GM18511 (cell line): Measurements from ENCODE around the gene PIK3R6.

Source experiments
- ATAC-seq: cut with Tn5 transposase; IDR thresholded peaks from one replicate; pipeline ENCODE4 v1.9.1; 2021; ENCODE audit warnings: mild to moderate bottlenecking, moderate library complexity; ENCODE audit not compliant: unreplicated experiment

The PIK3R6 gene

GRCh38 chr17:8800656-8801055, 66.8 kb downstream of the PIK3R6 start:
- ATAC-seq, result no peak

- no peak for ATAC-seq
Observed at GRCh38 chr17:8799570-8800212, 67.8 kb downstream of the PIK3R6 start.

GRCh38 chr17:8798846-8799569, 68.5 kb downstream of the PIK3R6 start, which contains the start of gene MFSD6L:
Gene MFSD6L, minus strand, starts transcription at chr17:8799365. Its CDS starts 245 bp downstream, at chr17:8799120.
- no peak for ATAC-seq

GRCh38 chr17:8798176-8798845, 69.2 kb downstream of the PIK3R6 start:
- ATAC-seq, result no peak

DNA sequence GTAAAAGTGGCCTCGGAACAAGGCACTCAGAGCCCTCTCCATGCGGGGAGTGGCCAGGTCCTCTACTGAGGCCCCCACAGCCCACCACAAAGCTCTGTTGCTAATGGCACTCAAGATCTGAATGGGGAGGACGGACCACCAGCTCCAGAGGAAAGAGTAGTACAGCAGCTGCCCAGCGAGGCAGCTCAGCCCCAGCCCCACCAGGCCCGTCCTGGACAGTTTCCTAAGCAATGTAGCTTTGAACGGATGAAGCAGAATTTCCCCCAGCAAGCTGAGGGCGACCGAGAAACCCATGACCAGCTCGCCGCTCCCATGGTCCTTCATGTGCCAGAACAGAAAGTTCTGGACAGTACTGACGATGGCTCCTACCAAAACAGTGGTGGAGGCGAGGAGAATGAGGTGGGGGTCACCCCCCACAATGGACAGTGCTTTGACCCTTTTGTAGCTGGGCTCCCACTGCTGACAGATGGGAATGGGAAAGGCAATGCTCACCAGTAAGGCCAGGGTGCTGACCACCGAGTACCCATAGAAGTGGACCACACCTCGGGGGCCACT, 69.8 kb downstream of the PIK3R6 start:
- no peak for ATAC-seq

DNA sequence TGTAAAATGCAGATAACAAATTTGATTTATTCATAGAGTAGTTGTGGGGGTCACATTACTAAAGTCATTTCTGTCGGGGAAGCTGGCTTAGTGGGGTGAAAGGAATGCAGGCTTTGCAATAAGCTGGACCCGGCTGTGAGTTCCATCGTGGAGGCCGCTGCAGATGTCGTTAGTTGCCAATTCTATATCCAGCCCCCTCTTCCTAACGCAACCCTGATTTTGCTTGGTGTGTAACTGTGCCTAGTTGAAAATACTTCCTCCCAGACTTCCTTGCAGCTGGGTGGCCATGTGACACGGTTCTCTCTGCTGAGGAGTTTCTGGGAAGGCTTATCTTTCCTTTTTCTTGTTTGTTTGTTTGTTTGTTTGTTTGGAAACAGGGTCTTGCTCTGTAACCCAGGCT, 72.8 kb downstream of the PIK3R6 start:
- ATAC-seq, result no peak

GRCh38 chr17:8793649-8794048, 73.8 kb downstream of the PIK3R6 start:
- ATAC-seq, result no peak

DNA sequence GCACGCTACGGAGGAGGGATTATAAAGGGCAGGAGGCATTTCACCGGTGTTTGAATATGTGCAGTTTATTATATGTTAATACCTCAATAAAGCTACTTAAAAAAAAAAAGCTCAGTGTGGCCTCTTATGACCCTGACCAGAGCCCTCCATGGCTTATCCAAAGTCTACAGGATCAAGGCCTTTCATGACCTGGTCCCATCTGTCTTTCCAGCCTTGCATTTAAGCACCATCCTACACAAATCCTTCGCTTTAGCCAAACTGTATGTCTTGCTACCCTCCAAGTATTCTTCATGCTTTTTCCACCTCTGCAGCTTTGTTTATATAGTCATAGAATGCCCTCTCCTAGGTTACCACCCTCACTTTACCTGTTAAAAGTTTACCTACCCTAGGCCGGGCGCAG, 74.8 kb downstream of the PIK3R6 start:
- ATAC-seq, result no peak

DNA sequence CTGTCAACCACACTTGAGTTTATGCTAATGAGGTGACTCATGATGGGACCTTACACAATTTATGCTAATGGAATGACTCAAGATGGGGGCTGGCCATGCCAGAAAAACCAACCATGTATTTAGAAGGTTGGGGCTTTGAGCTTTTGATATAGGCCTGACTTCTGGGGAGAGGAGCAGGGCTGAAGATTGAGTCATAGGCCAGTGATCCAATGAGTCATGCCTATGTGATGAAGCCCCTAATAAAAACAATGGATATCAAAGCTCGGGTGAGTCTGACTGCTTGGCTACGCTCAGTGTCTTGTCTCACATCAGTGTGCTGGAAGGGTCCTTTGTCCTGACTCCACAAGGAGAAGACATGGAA, 75.6 kb downstream of the PIK3R6 start:
- no peak for ATAC-seq

DNA sequence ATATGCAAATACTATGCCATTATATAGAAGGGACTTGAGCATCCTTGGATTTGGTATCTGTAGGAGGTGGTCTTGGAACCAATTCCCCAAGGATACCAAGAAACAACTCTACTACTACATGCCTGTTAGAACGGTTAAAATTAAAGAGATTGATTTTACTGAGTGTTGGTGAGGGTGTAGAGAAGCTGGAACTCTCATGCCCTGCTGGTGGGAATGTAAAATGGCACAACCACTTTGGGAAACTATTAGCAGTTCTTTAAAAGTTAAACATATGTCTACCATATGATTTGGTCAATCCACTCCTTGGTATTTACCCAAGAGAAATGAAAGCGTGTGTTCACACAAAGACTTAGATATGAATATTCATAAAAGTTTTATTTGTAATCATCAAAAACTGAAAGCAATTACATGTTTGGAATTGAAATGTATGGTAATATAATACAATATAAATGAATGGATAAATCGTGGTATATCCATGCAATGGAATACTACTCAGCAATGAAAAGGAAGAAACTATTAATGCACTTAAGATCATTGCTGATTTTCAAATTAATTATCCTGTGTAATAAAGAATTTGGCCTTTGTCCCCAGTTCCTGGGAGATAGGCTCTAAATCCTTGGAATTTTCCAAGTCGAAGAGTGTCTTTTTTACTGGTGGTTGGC, 76.1 kb downstream of the PIK3R6 start:
- no peak for ATAC-seq

DNA sequence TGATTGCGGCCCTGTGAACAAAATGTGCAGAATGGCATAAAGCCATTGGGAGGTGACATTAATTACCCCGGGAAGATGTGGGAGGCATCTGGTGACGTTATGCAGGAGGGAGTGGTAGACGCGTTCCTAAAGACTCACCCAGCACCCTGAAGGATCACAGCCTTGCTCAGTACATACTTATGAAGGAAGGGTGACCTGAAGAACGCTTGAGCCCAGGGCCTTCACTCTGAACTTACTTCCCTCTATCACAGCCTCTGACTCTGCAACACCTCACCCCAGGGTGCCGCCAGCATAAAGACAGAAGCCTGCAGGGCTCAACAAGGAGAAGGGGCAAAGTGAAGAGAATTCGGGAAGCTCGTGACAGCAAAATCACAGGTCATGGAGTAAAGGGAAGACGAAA, 77.7 kb downstream of the PIK3R6 start:
- no peak for ATAC-seq

- no peak for ATAC-seq
Observed at GRCh38 chr17:8788998-8789397, 78.5 kb downstream of the PIK3R6 start.

DNA sequence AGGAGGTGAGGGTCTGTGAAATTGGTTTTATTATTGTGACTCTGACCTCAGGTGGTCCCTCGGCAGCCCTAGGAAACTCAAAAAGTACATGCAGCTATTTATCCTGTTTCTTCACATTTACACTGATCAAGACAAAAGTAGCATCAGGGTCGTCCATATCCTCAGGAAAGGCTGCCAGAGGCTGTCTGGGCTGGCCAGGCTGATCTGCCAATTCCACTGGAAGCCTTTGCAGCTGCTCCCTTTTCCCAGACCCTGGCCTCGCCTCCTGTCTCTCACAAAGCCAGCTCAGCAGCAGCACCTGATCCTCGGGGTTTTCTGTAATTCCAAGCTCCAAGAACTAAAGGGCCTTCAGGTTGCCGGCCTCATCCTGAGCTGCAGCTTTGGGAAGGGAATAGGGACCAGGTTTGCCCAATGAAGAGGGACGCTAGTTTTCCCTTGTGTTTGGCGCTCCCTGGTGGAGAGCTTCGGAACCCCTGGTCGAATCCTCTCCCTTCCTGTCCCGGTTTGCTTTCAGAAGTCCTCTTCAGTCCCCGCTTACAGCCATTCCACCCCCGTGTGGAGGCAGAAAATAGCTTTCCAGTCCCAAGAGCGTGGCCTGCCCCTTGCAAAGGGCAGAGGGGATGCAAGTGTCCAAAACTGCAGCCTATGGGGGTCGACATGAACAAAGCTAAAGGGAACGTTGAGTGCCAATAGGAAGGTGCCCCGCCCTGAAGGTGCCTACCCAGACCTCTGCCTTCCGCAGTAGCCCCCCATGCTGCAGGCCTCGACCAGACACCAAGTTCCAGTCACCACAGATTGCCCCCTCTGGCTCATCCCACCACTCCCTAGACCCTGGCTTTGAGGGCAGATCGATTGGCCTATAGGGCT, 81.7 kb downstream of the PIK3R6 start:
- no peak for ATAC-seq

DNA sequence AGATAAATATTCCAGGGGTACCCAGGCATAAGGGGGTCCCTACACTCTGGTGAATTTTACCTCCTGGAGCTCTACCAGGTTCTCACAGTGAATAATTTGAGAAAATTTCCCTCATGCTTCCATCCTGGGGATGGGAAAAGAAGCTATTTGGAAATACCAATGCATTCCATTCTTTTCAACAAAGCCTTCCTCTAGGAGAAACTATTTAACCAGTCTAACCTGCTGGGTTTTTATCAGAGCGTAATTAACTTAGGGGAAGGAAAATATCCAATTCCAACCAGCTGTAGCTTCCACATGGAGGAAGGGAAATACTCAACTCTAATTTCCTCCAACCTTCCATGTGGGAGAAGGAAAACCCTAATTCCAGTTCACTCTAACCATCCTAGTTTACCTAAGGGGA, 85.3 kb downstream of the PIK3R6 start:
- no peak for ATAC-seq

DNA sequence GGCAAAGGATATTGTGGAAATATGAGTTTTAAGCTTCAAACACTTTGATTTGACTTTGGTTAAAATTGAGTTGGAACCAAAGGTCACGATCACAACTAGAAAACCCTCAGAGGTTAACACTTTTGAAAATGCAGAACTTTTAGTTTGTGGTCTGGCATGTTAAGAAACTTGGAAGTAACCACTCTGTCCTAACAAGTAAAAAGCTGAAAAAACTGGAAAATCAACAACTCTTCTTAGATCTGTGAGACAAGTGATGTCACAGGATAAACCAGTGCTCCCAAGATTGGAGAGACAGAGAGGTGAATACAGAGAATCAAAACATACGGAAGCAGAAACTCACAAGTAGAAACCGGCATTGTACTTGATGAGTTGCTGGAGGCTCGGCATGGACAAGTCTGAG, 85.7 kb downstream of the PIK3R6 start:
- no peak for ATAC-seq

GRCh38 chr17:8776881-8777280, 90.6 kb downstream of the PIK3R6 start:
- ATAC-seq, result no peak

- no peak for ATAC-seq
Observed at GRCh38 chr17:8776248-8776647, 91.2 kb downstream of the PIK3R6 start.

- no peak for ATAC-seq
Observed at GRCh38 chr17:8766731-8767130, 100.7 kb downstream of the PIK3R6 start.

GRCh38 chr17:8762012-8762411, 105.5 kb downstream of the PIK3R6 start:
- no peak for ATAC-seq

- ATAC-seq, result no peak
Observed at GRCh38 chr17:8758137-8758596, 109.3 kb downstream of the PIK3R6 start, which contains the start of gene SPDYE4. Gene SPDYE4, minus strand, starts transcription at chr17:8758546. Its CDS starts 164 bp downstream, at chr17:8758382.
